Tracheal epithelial cell (primary cell): ENCODE measurements around the gene ZDHHC6. TPM values are rescaled to one million over a fixed set of nuclear protein-coding genes. Genes with fewer than 3 reads are reported as not detected.

Experiments used
- total RNA-seq: library from RNA; depleted of rRNA; stranded (reverse); fragments of >200 nt; gene quantifications from 2 replicates; pipeline ENCODE4 v1.2.1, GENCODE V29; 2014

The ZDHHC6 gene
- total RNA-seq: 12.6 and 19.5 TPM in 2 replicates

GRCh38 chr10:112446855-112447619 is at the start of gene ZDHHC6, which contains the start of gene VTI1A:
TSS of gene ZDHHC6 (minus strand) at chr10:112446914. CDS start at chr10:112445436, 1,478 bp downstream.
TSS of gene VTI1A (plus strand) at chr10:112447215. CDS start at chr10:112447374, 159 bp downstream.

Other genes with a start within 250 kb of the ZDHHC6 start
- gene TECTB, start 163.5 kb downstream of the ZDHHC6 start, total RNA-seq: not detected in 2 replicates
- under 0.01 and 2.7 TPM in 2 replicates for gene ACSL5, start 72.8 kb downstream of the ZDHHC6 start, total RNA-seq
- gene VTI1A, start 301 bp upstream of the ZDHHC6 start, total RNA-seq: 24.9 and 33.7 TPM in 2 replicates